ENCODE data around the gene GATD1. TPM values are rescaled to one million over a fixed set of nuclear protein-coding genes. Genes with fewer than 3 reads are reported as not detected.

The GATD1 gene
- total RNA-seq, 1 experiment from 2014 or later: 91.5 TPM

GRCh38 chr11:820655-821511 is 43.6 kb upstream of the GATD1 start:
- Histone ChIP-seq H3K4me1 (peaks cover 35% of the 10 kb centered on the region), H3K9me3 (no peaks in the 10 kb centered on the region), H3K27me3 (replicated peaks; ENCODE audit: control insufficient read depth, insufficient read depth, low read length) (no peaks in the 10 kb centered on the region), H3K36me3 (ENCODE audit: control insufficient read depth, insufficient read depth, low read length) (peaks cover 2% of the 10 kb centered on the region), H3K4me3 (ENCODE audit: low read depth, low read length) (peak overlapping the region; percentile 86)
- no TSS peak for BruUV-seq (replicated peaks)
- no peak for DNase-seq
- POLR2A ChIA-PET: interaction anchor here (0.6 to 2.5 kb wide), 4 partner anchors 10 to 37 kb away, joined by 3 to 35 read pairs (median 19); partner anchors contain the start of genes CD151 and RPLP2
- Mint-ChIP-seq H3K27me3 (ENCODE audit: insufficient read depth, unreplicated experiment) (no peaks in the 10 kb centered on the region), H3K4me1 (ENCODE audit: low read depth, unreplicated experiment) (no peaks in the 10 kb centered on the region), H3K4me3 (ENCODE audit: unreplicated experiment) (peak overlapping the region; percentile 76), H3K36me3 (ENCODE audit: insufficient read depth, unreplicated experiment) (peaks cover 56% of the 10 kb centered on the region), H3K27ac (ENCODE audit: unreplicated experiment) (no peak overlapping the region), H3K9me3 (ENCODE audit: unreplicated experiment) (no peaks in the 10 kb centered on the region)
- CTCF ChIA-PET: interaction anchor here (1.8 kb wide), 1 partner anchor 10 kb away, joined by 10 read pairs; no protein-coding TSS in a partner anchor
- no peak for TF ChIP-seq CTCF (IDR thresholded peaks at IDR 0.05; ENCODE audit: insufficient read depth in 1 of 2, low read depth in 1 of 2, low read length in 1 of 2, severe bottlenecking in 1 of 2, unreplicated experiment in 1 of 2)
- intact Hi-C loops (cut with micrococcal nuclease; ENCODE audit: unreplicated experiment): no loop called here

GRCh38 chr11:819943-820649 is 42.8 kb upstream of the GATD1 start:
- ChIA-PET POLR2A (interaction anchor here (0.6 to 2.5 kb wide), 11 partner anchors 8 to 271 kb away, joined by 3 to 35 read pairs (median 5); partner anchors contain the start of genes CD151, CHID1, CRACR2B and GATD1), CTCF (interaction anchor here (0.6 to 1.8 kb wide), 6 partner anchors 11 to 1318 kb away, joined by 3 to 10 read pairs (median 3); partner anchors contain the start of genes POLR2L and TSPAN4)
- intact Hi-C loops (cut with micrococcal nuclease; ENCODE audit: unreplicated experiment): loop anchor here (1.0 kb wide), 1 partner anchor 7 kb away; the partner anchor contains the start of gene CRACR2B
- H3K4me1 ChIP-seq: peaks cover 27% of the 10 kb centered on the region
- H3K4me3 ChIP-seq (ENCODE audit: low read depth, low read length): peak overlapping the region; percentile 86
- no peaks in the 10 kb centered on the region for H3K4me1 Mint-ChIP-seq (ENCODE audit: low read depth, unreplicated experiment)
- H3K36me3 ChIP-seq (ENCODE audit: control insufficient read depth, insufficient read depth, low read length): peaks cover 2% of the 10 kb centered on the region
- no peaks in the 10 kb centered on the region for H3K27me3 ChIP-seq (replicated peaks; ENCODE audit: control insufficient read depth, insufficient read depth, low read length)
- H3K27me3 Mint-ChIP-seq (ENCODE audit: insufficient read depth, unreplicated experiment): no peaks in the 10 kb centered on the region
- DNase-seq: peak; percentile 92
- peaks cover 61% of the 10 kb centered on the region for H3K36me3 Mint-ChIP-seq (ENCODE audit: insufficient read depth, unreplicated experiment)
- H3K9me3 Mint-ChIP-seq (ENCODE audit: unreplicated experiment): no peaks in the 10 kb centered on the region
- H3K4me3 Mint-ChIP-seq (ENCODE audit: unreplicated experiment): peak overlapping the region; percentile 76
- BruUV-seq (replicated peaks): TSS peak; percentile 58
- TF ChIP-seq CTCF (IDR thresholded peaks at IDR 0.05; ENCODE audit: insufficient read depth in 1 of 2, low read depth in 1 of 2, low read length in 1 of 2, severe bottlenecking in 1 of 2, unreplicated experiment in 1 of 2): no peak
- H3K27ac Mint-ChIP-seq (ENCODE audit: unreplicated experiment): peak overlapping the region; percentile 39
- no peaks in the 10 kb centered on the region for H3K9me3 ChIP-seq

Measured in Caco-2 (cell line).